GM19468 (cell line): Measurements from ENCODE around the gene HRAS.

Experiments used
- ATAC-seq: cut with Tn5 transposase; IDR thresholded peaks from one replicate; pipeline ENCODE4 v1.9.1; 2021; ENCODE audit warnings: mild to moderate bottlenecking, moderate library complexity, moderate number of reproducible peaks; ENCODE audit not compliant: unreplicated experiment; ENCODE audit errors: extremely low read depth

Gene HRAS

GRCh38 chr11:498297-499181 is 36.8 kb downstream of the HRAS start:
- no peak for ATAC-seq

DNA sequence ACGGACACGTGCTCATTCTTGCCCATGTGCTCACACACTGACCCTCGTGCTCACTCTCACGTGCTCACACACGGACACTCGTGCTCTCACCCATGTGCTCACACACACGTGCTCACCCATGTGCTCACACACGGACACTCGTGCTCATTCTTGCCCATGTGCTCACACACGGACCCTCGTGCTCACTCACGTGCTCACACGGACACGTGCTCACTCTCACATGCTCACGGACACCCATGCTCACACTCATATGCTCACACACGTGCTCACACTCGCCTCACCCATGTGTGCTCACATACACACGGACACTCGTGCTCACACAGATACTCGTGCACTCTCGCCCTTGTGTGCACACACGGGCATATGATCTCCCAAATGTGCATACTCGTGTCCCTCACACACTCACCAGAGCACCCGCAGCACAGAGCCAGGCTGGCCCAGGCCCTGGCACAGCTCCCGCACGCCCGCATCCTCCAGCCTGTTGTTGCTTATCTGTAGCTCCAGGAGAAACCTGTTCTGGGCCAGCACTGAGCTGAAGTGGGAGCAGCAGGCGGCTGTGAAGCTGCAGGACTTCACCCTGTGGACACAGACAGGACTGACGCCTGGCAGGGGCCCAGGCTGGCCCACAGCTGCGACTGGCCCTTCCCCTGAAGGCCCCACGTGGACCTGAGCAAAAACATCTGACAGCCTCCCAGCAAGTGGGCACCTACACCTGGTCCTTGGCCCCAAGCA is 37.6 kb downstream of the HRAS start:
- ATAC-seq: no peak

GRCh38 chr11:496834-497564 is 38.4 kb downstream of the HRAS start:
- ATAC-seq: no peak

DNA sequence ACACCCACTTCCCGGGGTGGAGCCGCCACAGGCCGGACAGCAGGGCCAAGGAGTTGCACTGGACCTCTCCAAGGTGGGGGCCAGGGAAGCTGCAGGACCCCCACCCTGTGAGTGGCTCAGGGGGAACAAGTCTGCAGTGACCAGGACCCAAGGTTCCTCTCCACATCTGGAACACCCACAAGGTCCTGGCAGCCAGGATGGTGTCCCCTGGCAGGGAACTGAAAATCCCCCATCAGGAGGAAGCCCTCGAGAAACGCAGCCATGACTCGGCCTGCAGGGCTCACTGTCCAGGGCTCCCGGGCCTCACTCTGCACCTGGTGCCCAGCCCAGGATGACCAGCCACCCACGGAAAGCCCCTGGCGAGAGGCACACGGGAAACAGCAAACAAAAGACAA is 39.8 kb downstream of the HRAS start:
- no peak for ATAC-seq

DNA sequence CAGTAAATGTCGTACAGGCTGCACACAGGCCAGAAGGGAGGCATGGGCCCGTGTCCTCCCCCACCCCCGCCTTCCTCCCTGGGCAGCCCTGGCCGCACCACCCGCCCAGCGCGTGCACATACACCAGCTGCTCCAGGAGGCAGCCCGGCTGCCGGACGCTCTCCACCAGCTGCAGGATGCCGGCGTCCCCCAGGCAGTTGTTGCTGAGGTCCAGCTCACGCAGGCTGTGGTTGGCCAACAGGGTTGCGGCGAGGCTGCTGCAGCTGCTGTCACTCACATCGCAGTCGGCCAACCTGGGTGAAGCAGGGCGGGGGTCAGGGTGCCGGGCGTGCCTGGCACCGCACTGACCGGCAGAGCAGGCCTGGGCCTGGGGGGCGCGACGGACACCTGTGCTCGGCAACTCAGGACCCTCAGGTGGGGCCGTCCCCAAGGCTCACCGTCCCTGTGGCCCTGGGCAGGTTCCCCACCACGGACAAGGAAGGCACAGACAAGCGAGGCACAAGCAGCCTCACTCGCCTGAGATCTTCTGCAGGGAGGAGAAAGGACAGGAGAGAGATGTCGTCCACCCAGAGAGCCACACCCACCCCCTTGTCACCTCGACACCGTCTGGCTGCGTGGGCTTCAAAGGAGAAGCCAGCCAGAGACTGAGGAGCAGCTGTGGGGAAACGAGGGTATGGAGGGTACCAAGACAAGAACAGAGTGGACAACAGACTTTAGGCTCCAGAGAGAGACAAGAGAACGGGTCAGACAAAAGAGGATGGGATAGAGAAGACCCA is 40.4 kb downstream of the HRAS start:
- no peak for ATAC-seq

DNA sequence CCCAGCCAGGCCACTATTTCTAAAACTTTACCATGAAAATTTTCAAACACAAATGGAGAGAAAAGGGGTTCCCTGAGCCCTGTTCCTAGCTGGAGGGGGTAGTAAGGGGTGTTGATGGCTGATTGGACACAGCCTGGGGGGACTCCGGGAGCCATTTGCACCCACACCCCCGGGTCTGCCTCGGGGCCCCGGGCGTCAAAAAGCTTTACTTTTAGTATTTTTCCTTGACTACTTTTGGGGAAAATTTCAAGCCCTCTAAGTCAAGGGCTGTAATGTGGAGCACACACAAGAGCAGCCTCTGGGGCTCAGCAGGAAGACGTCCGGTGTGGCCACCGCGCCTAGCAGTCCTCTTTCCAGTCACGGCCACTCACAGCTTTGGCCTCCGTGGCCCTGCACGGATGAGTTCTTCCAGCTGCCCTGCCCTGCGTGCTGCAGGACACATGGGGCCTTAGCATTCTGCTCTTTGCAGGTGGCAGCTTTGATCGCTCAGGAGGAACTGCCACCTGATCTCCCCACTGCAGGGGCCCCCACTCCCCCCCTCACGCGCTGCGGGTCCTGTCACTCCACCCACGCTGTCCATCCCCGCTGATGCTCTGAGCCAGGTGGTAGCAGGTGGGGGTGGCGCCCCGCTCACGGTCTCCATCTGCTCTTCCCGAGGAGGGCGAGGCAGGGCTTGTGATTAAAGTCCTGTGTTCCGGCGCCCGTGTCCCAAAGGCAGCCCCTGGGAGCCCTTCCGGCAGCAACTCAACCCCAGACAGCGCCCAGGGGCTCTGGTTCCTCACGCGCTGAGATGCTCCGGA is 42.7 kb downstream of the HRAS start:
- ATAC-seq: no peak

DNA sequence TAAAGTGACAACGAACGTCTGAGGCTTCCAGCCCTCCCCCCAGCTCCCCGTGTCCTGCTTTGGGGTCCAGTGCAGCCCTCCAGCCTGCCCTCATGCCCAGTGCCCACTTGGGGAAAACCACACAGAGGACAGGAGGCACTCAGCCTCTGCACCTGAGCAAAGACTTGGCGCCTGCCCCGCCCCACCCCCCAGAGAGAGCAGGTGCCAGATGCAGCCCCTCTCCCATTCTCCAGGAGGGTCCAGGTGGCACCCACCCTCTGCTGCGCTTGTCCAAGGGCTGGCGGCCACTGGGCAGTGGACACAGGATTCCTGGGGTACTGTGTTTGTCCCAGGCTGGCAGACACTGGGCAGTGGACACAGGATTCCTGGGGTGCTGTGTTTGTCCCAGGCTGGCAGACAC is 44.0 kb downstream of the HRAS start:
- no peak for ATAC-seq

GRCh38 chr11:490930-491260 is 44.5 kb downstream of the HRAS start:
- no peak for ATAC-seq

GRCh38 chr11:490186-490929 is 45.0 kb downstream of the HRAS start:
- no peak for ATAC-seq

DNA sequence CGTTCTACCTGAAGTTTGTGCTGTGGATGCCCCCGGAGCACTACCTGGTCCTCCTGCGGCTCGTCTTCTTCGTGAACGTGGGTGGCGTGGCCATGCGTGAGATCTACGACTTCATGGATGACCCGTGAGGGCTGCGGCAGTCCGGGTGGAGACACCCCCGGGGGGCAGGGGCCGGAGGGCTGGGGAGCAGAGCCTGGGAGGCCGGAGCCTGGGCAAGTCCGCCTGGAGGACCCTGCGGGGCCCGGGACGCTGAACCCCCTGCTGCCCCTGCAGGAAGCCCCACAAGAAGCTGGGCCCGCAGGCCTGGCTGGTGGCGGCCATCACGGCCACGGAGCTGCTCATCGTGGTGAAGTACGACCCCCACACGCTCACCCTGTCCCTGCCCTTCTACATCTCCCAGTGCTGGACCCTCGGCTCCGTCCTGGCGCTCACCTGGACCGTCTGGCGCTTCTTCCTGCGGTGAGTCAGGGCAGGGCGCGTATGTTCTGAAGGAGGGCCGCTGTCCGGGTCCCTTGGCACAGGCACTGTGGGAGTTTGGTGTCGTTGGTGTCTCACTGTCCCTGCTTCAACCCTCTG is 45.7 kb downstream of the HRAS start:
- ATAC-seq: no peak

DNA sequence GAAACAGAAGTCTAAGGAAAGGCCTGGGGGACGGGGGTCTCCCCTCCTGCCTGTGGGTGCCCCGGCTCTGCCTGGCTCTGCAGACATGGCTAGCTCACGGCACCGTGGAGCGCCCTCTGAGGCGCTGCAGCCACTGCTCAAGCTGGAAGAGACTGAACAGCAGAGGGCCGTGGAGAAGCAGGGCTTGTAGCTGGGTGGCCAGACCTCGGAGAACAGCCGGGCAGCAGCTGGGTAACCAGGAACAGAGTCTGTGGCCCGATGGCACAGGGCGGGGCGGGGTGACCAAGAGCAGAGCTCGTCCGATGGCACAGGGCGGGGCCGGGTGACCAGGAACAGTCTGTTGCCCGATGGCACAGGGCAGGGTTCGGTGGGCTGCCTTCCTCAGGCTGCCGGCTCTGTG is 46.4 kb downstream of the HRAS start:
- no peak for ATAC-seq

DNA sequence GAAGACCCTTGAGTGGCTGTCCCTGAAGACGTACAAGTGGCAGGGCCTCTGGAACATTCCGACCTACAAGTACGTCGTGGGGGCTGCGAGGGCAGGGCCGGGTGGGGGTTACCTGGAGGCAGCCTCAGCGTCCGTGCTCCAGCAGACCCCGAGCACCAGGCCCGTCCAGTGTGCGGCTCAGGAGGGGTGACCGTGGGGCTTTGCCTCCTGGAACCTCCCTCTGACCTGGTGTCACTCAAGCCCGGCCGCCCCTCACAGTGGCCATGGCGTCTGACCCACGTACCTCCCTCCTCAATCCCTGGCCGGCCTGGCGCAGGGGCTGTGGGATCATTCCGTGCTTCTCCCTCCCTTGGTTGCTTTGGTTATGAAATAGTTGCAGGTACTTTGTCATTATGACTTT is 46.8 kb downstream of the HRAS start:
- no peak for ATAC-seq

DNA sequence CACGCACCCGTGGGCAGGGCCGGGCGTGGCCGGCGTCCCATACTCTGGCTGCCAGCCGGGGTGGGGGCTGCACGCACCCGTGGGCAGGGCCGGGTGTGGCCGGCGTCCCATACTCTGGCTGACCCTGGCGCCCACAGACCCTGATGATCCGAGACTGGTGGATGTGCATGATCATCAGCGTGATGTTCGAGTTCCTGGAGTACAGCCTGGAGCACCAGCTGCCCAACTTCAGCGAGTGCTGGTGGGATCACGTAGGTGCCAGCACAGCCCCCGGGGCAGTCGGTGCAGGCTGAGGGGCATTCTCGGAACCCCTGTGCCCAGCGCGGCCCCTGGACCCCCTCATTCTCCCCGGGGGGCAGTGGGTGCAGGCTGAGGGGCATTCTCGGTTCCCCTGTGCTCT is 47.3 kb downstream of the HRAS start:
- ATAC-seq: no peak

GRCh38 chr11:487571-488021 is 47.8 kb downstream of the HRAS start:
- ATAC-seq: no peak

- ATAC-seq: no peak
Observed at GRCh38 chr11:486189-486588, 49.2 kb downstream of the HRAS start.

- ATAC-seq: no peak
Observed at GRCh38 chr11:484616-485015, 50.8 kb downstream of the HRAS start.
